HepG2 (cell line): ENCODE data around the gene KRTCAP3.

Experiments used
- POLR2AphosphoS5 ChIP-seq: IDR thresholded peaks from 2 replicates; pipeline ENCODE4 v1.6.1; 2012; ENCODE audit warnings: low read depth, low read length
- RELA ChIP-seq: sonication (generic); formaldehyde crosslinking; IDR thresholded peaks from 2 replicates; pipeline ENCODE4 v1.4.0; 2020; ENCODE audit warnings: missing genetic modification reagents
- SP2 ChIP-seq: sonication (generic); formaldehyde crosslinking; IDR thresholded peaks from 2 replicates; pipeline ENCODE4 v1.5.1; 2020; ENCODE audit warnings: mild to moderate bottlenecking, missing genetic modification reagents
- SUZ12 ChIP-seq: fragments of 150-350 bp; IDR thresholded peaks from 2 replicates; pipeline ENCODE4 v1.6.1; 2014; ENCODE audit warnings: low read depth, low read length
- ZNF354B ChIP-seq: sonication (generic); formaldehyde crosslinking; IDR thresholded peaks from 2 replicates; pipeline ENCODE4 v1.8.0; 2022; ENCODE audit warnings: mild to moderate bottlenecking, missing genetic modification reagents

DNA sequence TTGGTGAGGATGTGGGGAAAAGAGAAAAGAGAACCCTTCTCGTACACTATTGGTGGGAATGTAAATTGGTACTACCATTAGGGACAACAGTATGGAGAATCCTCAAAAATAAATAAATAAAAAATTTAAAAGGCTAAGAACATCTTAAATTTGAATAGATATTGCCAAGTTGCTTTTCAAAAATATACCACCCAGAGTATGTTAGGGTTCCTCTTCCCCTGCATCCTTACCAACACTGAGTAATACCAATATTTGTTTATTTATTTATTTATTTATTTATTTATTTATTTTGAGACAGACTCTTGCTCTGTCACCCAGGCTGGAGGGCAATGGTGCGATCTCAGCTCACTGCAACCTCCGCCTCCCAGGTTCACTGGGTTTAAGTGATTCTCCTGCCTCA lies 19.2 kb upstream of the KRTCAP3 start:
- TF ChIP-seq ZNF354B (CRISPR knock-in tag) (no peak), POLR2AphosphoS5 (no peak), SP2 (CRISPR knock-in tag) (no peak), SUZ12 (no peak), RELA (CRISPR knock-in tag) (no peak)
